AG10803 (cell line): ENCODE measurements around the gene EPS8L2.

Source experiments
- DNase-seq: peaks from one replicate; pipeline ENCODE4 v3.0.0; 2010; ENCODE audit warnings: low read depth
- H3K4me3 ChIP-seq: 2 replicates; pipeline ENCODE4 v1.5.1; 2011; ENCODE audit warnings: mild to moderate bottlenecking, low read length, control low read depth
- CTCF ChIP-seq: conservative IDR thresholded peaks from 2 replicates; pipeline ENCODE4 v1.5.1; 2011; ENCODE audit warnings: mild to moderate bottlenecking, low read length, control low read depth, inconsistent platforms

Gene EPS8L2

GRCh38 chr11:742156-742546 lies 36.1 kb downstream of the EPS8L2 start:
- no peak overlapping the region for H3K4me3 ChIP-seq
- DNase-seq, result no peak
- no peak for TF ChIP-seq CTCF

GRCh38 chr11:742571-743201 lies 36.7 kb downstream of the EPS8L2 start:
- H3K4me3 ChIP-seq, result no peak overlapping the region
- no peak for DNase-seq
- TF ChIP-seq CTCF, result no peak

- H3K4me3 ChIP-seq, result no peak overlapping the region
- DNase-seq, result no peak
- TF ChIP-seq CTCF, result no peak
Measured at GRCh38 chr11:745428-745827, 39.4 kb downstream of the EPS8L2 start.

- H3K4me3 ChIP-seq, result peak overlapping the region; percentile 64
- TF ChIP-seq CTCF, result no peak
- no peak for DNase-seq
Measured at GRCh38 chr11:746289-747157, 40.5 kb downstream of the EPS8L2 start.

GRCh38 chr11:747158-748006 lies 41.4 kb downstream of the EPS8L2 start, which contains the start of gene TALDO1:
Gene TALDO1 (plus strand): TSS chr11:747464. CDS start chr11:747482, 18 bp downstream.
- no peak for TF ChIP-seq CTCF
- peak within 1 kb of the TSS; percentile 73 for H3K4me3 ChIP-seq
- peak; percentile 76 for DNase-seq

- TF ChIP-seq CTCF, result no peak
- peak overlapping the region; percentile 73 for H3K4me3 ChIP-seq
- peak; percentile 40 for DNase-seq
Measured at GRCh38 chr11:748007-748359, 42.0 kb downstream of the EPS8L2 start.
